Parathyroid adenoma (tissue), 2 donors: ENCODE measurements around the gene PCDHGA9.
"Not testable (repeated sequence)": the region's sequence is repeated elsewhere in the genome, so short reads cannot be mapped to it uniquely, and the experiment has no call there.

ENCODE experiments used
- H2AFZ ChIP-seq: fragments of 300-600 bp; sonication (generic); one replicate; pipeline ENCODE4 v1.7.0; 2017; ENCODE audit warnings: antibody characterized with exemption, mild to moderate bottlenecking
- H3K27ac ChIP-seq: fragments of 300-600 bp; sonication (generic); one replicate; pipeline ENCODE4 v1.7.0; 2017
- H3K27me3 ChIP-seq: fragments of 300-600 bp; sonication (generic); one replicate; pipeline ENCODE4 v1.7.0; 2017; ENCODE audit warnings: low read length; ENCODE audit not compliant: control insufficient read depth, insufficient read depth
- H3K36me3 ChIP-seq: fragments of 300-600 bp; sonication (generic); one replicate; pipeline ENCODE4 v1.7.0; 2017; ENCODE audit warnings: low read length; ENCODE audit not compliant: control insufficient read depth, insufficient read depth
- H3K4me1 ChIP-seq: fragments of 300-600 bp; sonication (generic); one replicate; pipeline ENCODE4 v1.7.0; 2017; ENCODE audit warnings: control low read depth
- H3K4me2 ChIP-seq: fragments of 300-600 bp; sonication (generic); one replicate; pipeline ENCODE4 v1.7.0; 2017; ENCODE audit warnings: low read length
- H3K4me3 ChIP-seq: fragments of 300-600 bp; sonication (generic); one replicate; pipeline ENCODE4 v1.7.0; 2017; ENCODE audit warnings: low read depth, low read length
- H3K79me2 ChIP-seq: fragments of 300-600 bp; sonication (generic); one replicate; pipeline ENCODE4 v1.7.0; 2017; ENCODE audit warnings: control low read depth
- H3K9ac ChIP-seq: fragments of 300-600 bp; sonication (generic); one replicate; pipeline ENCODE4 v1.7.0; 2017; ENCODE audit warnings: mild to moderate bottlenecking
- H3K9me3 ChIP-seq: fragments of 300-600 bp; sonication (generic); one replicate; pipeline ENCODE4 v1.7.0; 2017; ENCODE audit warnings: low read length; ENCODE audit not compliant: control insufficient read depth
- TF ChIP-seq, protein P1 (sequence below): fragments of 300-600 bp; sonication (generic); IDR thresholded peaks from one replicate; pipeline ENCODE4 v1.7.0; 2017; ENCODE audit warnings: antibody characterized with exemption, mild to moderate bottlenecking
- donor health status: primary hyperparathyroidism.

PCDHGA9 gene

GRCh38 chr5:141397756-141398551, 4.6 kb upstream of the PCDHGA9 start, which contains the start of gene PCDHGB5:
Gene PCDHGB5, plus strand, starts transcription at chr5:141397947. Its CDS starts 181 bp downstream, at chr5:141398128.
- peak within 1 kb of the TSS; percentile 41 for H3K4me3 ChIP-seq
- H3K9me3 ChIP-seq, H3K27me3 ChIP-seq, H2AFZ ChIP-seq, H3K36me3 ChIP-seq, H3K79me2 ChIP-seq, H3K4me2 ChIP-seq, H3K9ac ChIP-seq, H3K4me1 ChIP-seq: not testable (repeated sequence)
- peak within 1 kb of the TSS; percentile 60 for H3K27ac ChIP-seq
- TF ChIP-seq, protein P1, sequence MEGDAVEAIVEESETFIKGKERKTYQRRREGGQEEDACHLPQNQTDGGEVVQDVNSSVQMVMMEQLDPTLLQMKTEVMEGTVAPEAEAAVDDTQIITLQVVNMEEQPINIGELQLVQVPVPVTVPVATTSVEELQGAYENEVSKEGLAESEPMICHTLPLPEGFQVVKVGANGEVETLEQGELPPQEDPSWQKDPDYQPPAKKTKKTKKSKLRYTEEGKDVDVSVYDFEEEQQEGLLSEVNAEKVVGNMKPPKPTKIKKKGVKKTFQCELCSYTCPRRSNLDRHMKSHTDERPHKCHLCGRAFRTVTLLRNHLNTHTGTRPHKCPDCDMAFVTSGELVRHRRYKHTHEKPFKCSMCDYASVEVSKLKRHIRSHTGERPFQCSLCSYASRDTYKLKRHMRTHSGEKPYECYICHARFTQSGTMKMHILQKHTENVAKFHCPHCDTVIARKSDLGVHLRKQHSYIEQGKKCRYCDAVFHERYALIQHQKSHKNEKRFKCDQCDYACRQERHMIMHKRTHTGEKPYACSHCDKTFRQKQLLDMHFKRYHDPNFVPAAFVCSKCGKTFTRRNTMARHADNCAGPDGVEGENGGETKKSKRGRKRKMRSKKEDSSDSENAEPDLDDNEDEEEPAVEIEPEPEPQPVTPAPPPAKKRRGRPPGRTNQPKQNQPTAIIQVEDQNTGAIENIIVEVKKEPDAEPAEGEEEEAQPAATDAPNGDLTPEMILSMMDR: peak; percentile 44

GRCh38 chr5:141398608-141399007, 4.0 kb upstream of the PCDHGA9 start:
- Histone ChIP-seq H3K4me2 (no peak overlapping the region), H3K4me1 (no peaks in the 10 kb centered on the region), H3K27ac (no peak overlapping the region), H3K4me3 (no peak overlapping the region), H3K36me3 (no peaks in the 10 kb centered on the region), H2AFZ (no peak overlapping the region), H3K9ac (no peak overlapping the region), H3K27me3 (no peaks in the 10 kb centered on the region), H3K79me2 (no peaks in the 10 kb centered on the region), H3K9me3 (peaks cover 5% of the 10 kb centered on the region)
- TF ChIP-seq, protein P1: no peak

- H3K4me3 ChIP-seq: no peak overlapping the region
Observed at GRCh38 chr5:141399555-141400258, 2.9 kb upstream of the PCDHGA9 start.

DNA sequence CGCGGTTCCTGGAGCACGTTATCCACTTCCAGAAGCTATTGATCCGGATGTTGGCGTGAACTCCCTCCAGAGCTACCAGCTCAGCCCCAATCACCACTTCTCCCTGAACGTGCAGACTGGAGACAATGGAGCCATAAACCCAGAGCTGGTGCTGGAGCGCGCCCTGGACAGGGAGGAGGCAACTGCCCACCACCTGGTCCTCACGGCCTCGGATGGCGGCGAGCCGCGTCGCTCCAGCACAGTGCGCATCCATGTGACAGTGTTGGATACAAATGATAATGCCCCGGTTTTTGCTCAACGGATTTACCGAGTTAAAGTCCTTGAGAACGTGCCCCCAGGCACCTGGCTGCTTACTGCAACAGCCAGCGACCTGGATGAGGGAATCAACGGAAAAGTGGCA, 809 bp downstream of the PCDHGA9 start:
- H3K9ac ChIP-seq: no peak overlapping the region
- peaks cover 9% of the 10 kb centered on the region for H3K9me3 ChIP-seq
- no peak overlapping the region for H3K4me3 ChIP-seq
- H3K4me2 ChIP-seq: no peak overlapping the region
- TF ChIP-seq, protein P1: no peak
- no peaks in the 10 kb centered on the region for H3K36me3 ChIP-seq
- H3K4me1 ChIP-seq: no peaks in the 10 kb centered on the region
- no peaks in the 10 kb centered on the region for H3K27me3 ChIP-seq
- H2AFZ ChIP-seq: no peak overlapping the region
- H3K79me2 ChIP-seq: no peaks in the 10 kb centered on the region
- no peak overlapping the region for H3K27ac ChIP-seq

More at GRCh38 chr5:141399555-141400258, 2.9 kb upstream of the PCDHGA9 start:
- Histone ChIP-seq H3K79me2 (no peaks in the 10 kb centered on the region), H2AFZ (no peak overlapping the region), H3K9ac (no peak overlapping the region), H3K4me2 (no peak overlapping the region), H3K27me3 (no peaks in the 10 kb centered on the region), H3K27ac (no peak overlapping the region), H3K36me3 (no peaks in the 10 kb centered on the region), H3K4me1 (no peaks in the 10 kb centered on the region), H3K9me3 (peaks cover 9% of the 10 kb centered on the region)
- TF ChIP-seq, protein P1: no peak

DNA sequence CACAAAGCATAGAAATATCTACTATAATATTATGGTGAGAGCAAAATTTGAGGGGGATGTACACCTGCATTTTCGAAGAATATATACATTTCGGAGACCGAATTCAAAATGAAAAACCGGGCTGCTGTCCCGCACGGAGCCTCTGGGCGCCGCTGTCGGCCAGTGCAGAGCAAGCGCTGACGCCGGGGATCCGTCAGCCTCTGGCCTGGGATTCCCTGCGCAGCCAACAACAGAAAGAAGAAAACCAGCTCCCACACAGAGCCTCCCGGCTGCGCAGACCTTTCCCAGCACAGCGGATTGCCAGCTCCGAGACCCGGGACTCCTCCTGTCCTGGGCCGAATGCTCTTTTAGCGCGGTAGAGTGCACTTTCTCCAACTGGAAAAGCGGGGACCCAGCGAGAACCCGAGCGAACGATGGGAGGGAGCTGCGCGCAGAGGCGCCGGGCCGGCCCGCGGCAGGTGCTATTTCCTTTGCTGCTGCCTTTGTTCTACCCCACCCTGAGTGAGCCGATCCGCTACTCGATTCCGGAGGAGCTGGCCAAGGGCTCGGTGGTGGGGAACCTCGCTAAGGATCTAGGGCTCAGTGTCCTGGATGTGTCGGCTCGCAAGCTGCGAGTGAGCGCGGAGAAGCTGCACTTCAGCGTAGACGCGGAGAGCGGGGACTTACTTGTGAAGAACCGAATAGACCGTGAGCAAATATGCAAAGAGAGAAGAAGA, 5.4 kb downstream of the PCDHGA9 start, which contains the start of gene PCDHGB6:
Gene PCDHGB6, plus strand, starts transcription at position 232 of the 716 bp plus-strand sequence. Its CDS starts 182 bp downstream, at position 414.
- not testable (repeated sequence) for H2AFZ ChIP-seq, H3K4me2 ChIP-seq, H3K36me3 ChIP-seq, H3K4me1 ChIP-seq, H3K9ac ChIP-seq, H3K27ac ChIP-seq, H3K27me3 ChIP-seq, H3K79me2 ChIP-seq
- Histone ChIP-seq H3K9me3 (peaks cover 10% of the 10 kb centered on the region), H3K4me3 (peak within 1 kb of the TSS; percentile 17)
